GM18499 (cell line): ENCODE data around the gene MTHFD1.

Experiments used
- ATAC-seq: cut with Tn5 transposase; IDR thresholded peaks from one replicate; pipeline ENCODE4 v1.9.1; 2021; ENCODE audit warnings: moderate number of reproducible peaks; ENCODE audit not compliant: insufficient read depth, unreplicated experiment

The MTHFD1 gene

GRCh38 chr14:64478634-64479250 is 90.6 kb downstream of the MTHFD1 start:
- no peak for ATAC-seq

- ATAC-seq, result no peak
Observed at GRCh38 chr14:64488590-64489099, 100.5 kb downstream of the MTHFD1 start.

- no peak for ATAC-seq
Observed at GRCh38 chr14:64491637-64492036, 103.5 kb downstream of the MTHFD1 start.

- no peak for ATAC-seq
Observed at GRCh38 chr14:64493455-64493854, 105.3 kb downstream of the MTHFD1 start.

- ATAC-seq, result no peak
Observed at GRCh38 chr14:64495252-64495651, 107.1 kb downstream of the MTHFD1 start.

- ATAC-seq, result no peak
Observed at GRCh38 chr14:64496764-64497163, 108.6 kb downstream of the MTHFD1 start.

GRCh38 chr14:64500088-64500487 is 111.9 kb downstream of the MTHFD1 start:
- no peak for ATAC-seq

- ATAC-seq, result no peak
Observed at GRCh38 chr14:64501411-64502171, 113.4 kb downstream of the MTHFD1 start.

GRCh38 chr14:64502456-64502855 is 114.3 kb downstream of the MTHFD1 start:
- ATAC-seq, result no peak

- ATAC-seq, result no peak
Observed at GRCh38 chr14:64502887-64503433, 114.8 kb downstream of the MTHFD1 start.

- ATAC-seq, result peak; percentile 38
Observed at GRCh38 chr14:64503434-64504309, 115.5 kb downstream of the MTHFD1 start, which contains the start of gene ZBTB25. TSS of gene ZBTB25 (minus strand) at chr14:64503838. CDS start at chr14:64490533, 13,305 bp downstream.

GRCh38 chr14:64504310-64504896 is 116.2 kb downstream of the MTHFD1 start, which contains the start of gene ZBTB1:
TSS of gene ZBTB1 (plus strand) at chr14:64504770. CDS start at chr14:64521505, 16,735 bp downstream.
- ATAC-seq, result no peak

- no peak for ATAC-seq
Observed at GRCh38 chr14:64504897-64505794, 117.0 kb downstream of the MTHFD1 start.

GRCh38 chr14:64506721-64507120 is 118.6 kb downstream of the MTHFD1 start:
- ATAC-seq, result no peak

GRCh38 chr14:64507376-64508156 is 119.4 kb downstream of the MTHFD1 start:
- ATAC-seq, result no peak

GRCh38 chr14:64508215-64508776 is 120.1 kb downstream of the MTHFD1 start:
- ATAC-seq, result no peak

GRCh38 chr14:64509036-64509435 is 120.9 kb downstream of the MTHFD1 start:
- no peak for ATAC-seq
